CD1c-positive myeloid dendritic cell (primary cell): ENCODE results near the gene STAT5B.
"Not testable (repeated sequence)": the region's sequence is repeated elsewhere in the genome, so short reads cannot be mapped to it uniquely, and the experiment has no call there.

Experiments
- DNase-seq: peaks from one replicate; pipeline ENCODE4 v3.0.0-alpha.2; 2016; ENCODE audit errors: extremely low spot score

The STAT5B gene

GRCh38 chr17:42193969-42194899 lies 82.0 kb downstream of the STAT5B start, which contains the start of gene GHDC:
Gene GHDC, minus strand, starts transcription at chr17:42194494. Its CDS starts 913 bp downstream, at chr17:42193581.
- peak; percentile 80 for DNase-seq

- no peak for DNase-seq
Observed at GRCh38 chr17:42193216-42193968, 82.8 kb downstream of the STAT5B start.

- no peak for DNase-seq
Observed at GRCh38 chr17:42192189-42193126, 83.7 kb downstream of the STAT5B start.

GRCh38 chr17:42191275-42191608 lies 84.9 kb downstream of the STAT5B start:
- no peak for DNase-seq

- no peak for DNase-seq
Observed at GRCh38 chr17:42190491-42191274, 85.5 kb downstream of the STAT5B start.

- no peak for DNase-seq
Observed at GRCh38 chr17:42189651-42189965, 86.6 kb downstream of the STAT5B start.

- peak; percentile 62 for DNase-seq
Observed at GRCh38 chr17:42188749-42189650, 87.2 kb downstream of the STAT5B start.

- DNase-seq = no peak
Observed at GRCh38 chr17:42187833-42188232, 88.4 kb downstream of the STAT5B start.

- not testable (repeated sequence) for DNase-seq
Observed at GRCh38 chr17:42186191-42186590, 90.0 kb downstream of the STAT5B start.

GRCh38 chr17:42185621-42185930 lies 90.6 kb downstream of the STAT5B start:
- no peak for DNase-seq

GRCh38 chr17:42184713-42185620 lies 91.2 kb downstream of the STAT5B start, which contains the start of gene HCRT:
Gene HCRT, minus strand, starts transcription at chr17:42185452. Its CDS starts 87 bp downstream, at chr17:42185365.
- peak; percentile 74 for DNase-seq

GRCh38 chr17:42183741-42184711 lies 92.2 kb downstream of the STAT5B start:
- peak; percentile 91 for DNase-seq

- DNase-seq = peak; percentile 57
Observed at GRCh38 chr17:42182927-42183734, 93.1 kb downstream of the STAT5B start.

GRCh38 chr17:42181851-42182207 lies 94.4 kb downstream of the STAT5B start:
- DNase-seq = no peak

GRCh38 chr17:42180922-42181850 lies 95.0 kb downstream of the STAT5B start, which contains the start of gene KCNH4:
Gene KCNH4, minus strand, starts transcription at chr17:42181142. Its CDS starts 197 bp downstream, at chr17:42180945.
- DNase-seq = peak; percentile 94
